ENCODE data around the gene CPN2. TPM values are rescaled to one million over a fixed set of nuclear protein-coding genes. Genes with fewer than 3 reads are reported as not detected.

Gene CPN2
- total RNA-seq, 3 donors from 2014 or later (not counting 1 experiment from before 2014, with no cell fraction given) = not detected

GRCh38 chr3:194330160-194330559, 21.0 kb downstream of the CPN2 start:
- no peak for ATAC-seq
- no peak overlapping the region for H3K27ac Mint-ChIP-seq
- no peak for TF ChIP-seq CTCF (IDR thresholded peaks at IDR 0.05)

DNA sequence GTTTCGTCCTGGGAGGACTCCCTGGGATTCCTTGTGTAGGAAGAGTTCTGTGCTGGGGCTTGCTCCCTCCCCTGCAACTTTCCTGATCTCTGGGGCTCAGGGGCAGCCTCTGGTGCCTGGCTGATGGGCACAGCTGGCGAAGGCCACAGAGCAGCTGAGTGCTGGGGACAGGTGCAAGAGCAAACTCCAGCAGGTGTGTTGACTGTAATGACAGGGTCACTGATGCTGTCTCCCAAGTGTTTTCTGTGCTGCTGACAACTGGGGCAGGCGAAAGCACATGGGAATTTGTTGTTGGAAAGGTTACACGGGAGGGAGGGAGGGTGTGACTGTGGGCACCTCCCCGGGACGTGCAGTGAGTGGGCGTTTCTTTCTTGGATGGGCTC, 21.6 kb downstream of the CPN2 start:
- Mint-ChIP-seq H3K27ac (no peak overlapping the region), H3K4me3 (no peak overlapping the region), H3K36me3 (no peaks in the 10 kb centered on the region), H3K4me1 (peaks cover 4 to 10% of the 10 kb centered on the region in 2 donors), H3K27me3 (ENCODE audit: low read depth in 2 of 2) (peaks cover 20 to 28% of the 10 kb centered on the region in 2 donors), H3K9me3 (no peaks in the 10 kb centered on the region)
- intact Hi-C loops (cut with micrococcal nuclease) = no loop called here
- ATAC-seq (no peak), DNase-seq (no peak)
- H3K27me3 ChIP-seq (ENCODE audit: control insufficient read depth, insufficient read depth, low read length) = peaks cover 10% of the 10 kb centered on the region
- H3K27ac ChIP-seq (ENCODE audit: low read length) = no peak overlapping the region
- 85% methylated on average over 7 of the region's 7 CpGs for WGBS (ENCODE audit: insufficient coverage)
- peaks cover 9% of the 10 kb centered on the region for H3K4me1 ChIP-seq (ENCODE audit: control insufficient read depth, insufficient read depth, low read length)
- H3K36me3 ChIP-seq (ENCODE audit: control insufficient read depth, insufficient read depth, low read length) = no peaks in the 10 kb centered on the region
- TF ChIP-seq CTCF (IDR thresholded peaks at IDR 0.05) = no peak
- peaks cover 6% of the 10 kb centered on the region for H3K9me3 ChIP-seq (ENCODE audit: control insufficient read depth, insufficient read depth, low read length)
- no peak overlapping the region for H3K4me3 ChIP-seq (ENCODE audit: low read length)

More at GRCh38 chr3:194330160-194330559, 21.0 kb downstream of the CPN2 start:
- peaks cover 10% of the 10 kb centered on the region for H3K27me3 ChIP-seq (ENCODE audit: control insufficient read depth, insufficient read depth, low read length)
- peaks cover 20 to 28% of the 10 kb centered on the region in 2 donors for H3K27me3 Mint-ChIP-seq (ENCODE audit: low read depth in 2 of 2)
- peaks cover 4 to 10% of the 10 kb centered on the region in 2 donors for H3K4me1 Mint-ChIP-seq
- peaks cover 9% of the 10 kb centered on the region for H3K4me1 ChIP-seq (ENCODE audit: control insufficient read depth, insufficient read depth, low read length)
- no peaks in the 10 kb centered on the region for H3K36me3 Mint-ChIP-seq
- DNase-seq = no peak
- no peak overlapping the region for H3K4me3 Mint-ChIP-seq
- H3K27ac ChIP-seq (ENCODE audit: low read length) = no peak overlapping the region
- no peaks in the 10 kb centered on the region for H3K36me3 ChIP-seq (ENCODE audit: control insufficient read depth, insufficient read depth, low read length)
- no peaks in the 10 kb centered on the region for H3K9me3 Mint-ChIP-seq
- 87% methylated on average over 10 of the region's 10 CpGs for WGBS (ENCODE audit: insufficient coverage)
- peaks cover 6% of the 10 kb centered on the region for H3K9me3 ChIP-seq (ENCODE audit: control insufficient read depth, insufficient read depth, low read length)
- no peak overlapping the region for H3K4me3 ChIP-seq (ENCODE audit: low read length)
- intact Hi-C loops (cut with micrococcal nuclease) = loop anchor here (10.0 kb wide), 1 partner anchor 245 kb away; no protein-coding TSS in a partner anchor

GRCh38 chr3:194328942-194329582, 22.1 kb downstream of the CPN2 start:
- Mint-ChIP-seq H3K36me3 (no peaks in the 10 kb centered on the region), H3K4me1 (peaks cover 4 to 10% of the 10 kb centered on the region in 2 donors), H3K4me3 (peak overlapping the region; percentile 18), H3K9me3 (no peaks in the 10 kb centered on the region), H3K27ac (peak overlapping the region in 1 of 2 donors; percentile 44), H3K27me3 (ENCODE audit: low read depth in 2 of 2) (peaks cover 20 to 25% of the 10 kb centered on the region in 2 donors)
- peaks cover 14% of the 10 kb centered on the region for H3K4me1 ChIP-seq (ENCODE audit: control insufficient read depth, insufficient read depth, low read length)
- peaks cover 6% of the 10 kb centered on the region for H3K9me3 ChIP-seq (ENCODE audit: control insufficient read depth, insufficient read depth, low read length)
- TF ChIP-seq CTCF (IDR thresholded peaks at IDR 0.05) = no peak
- peaks cover 10% of the 10 kb centered on the region for H3K27me3 ChIP-seq (ENCODE audit: control insufficient read depth, insufficient read depth, low read length)
- intact Hi-C loops (cut with micrococcal nuclease) = no loop called here
- H3K27ac ChIP-seq (ENCODE audit: low read length) = no peak overlapping the region
- DNase-seq (no peak), ATAC-seq (no peak)
- H3K4me3 ChIP-seq (ENCODE audit: low read length) = no peak overlapping the region
- 94% methylated on average over 13 of the region's 14 CpGs for WGBS (ENCODE audit: insufficient coverage)
- H3K36me3 ChIP-seq (ENCODE audit: control insufficient read depth, insufficient read depth, low read length) = no peaks in the 10 kb centered on the region
